Measurements from ENCODE around the gene BCAS3. TPM values are rescaled to one million over a fixed set of nuclear protein-coding genes. Genes with fewer than 3 reads are reported as not detected.

The BCAS3 gene
- total and polyA plus RNA-seq, 2 donors (not counting 1 experiment from before 2014, with no cell fraction given) = 13.9 to 73.4 TPM

DNA sequence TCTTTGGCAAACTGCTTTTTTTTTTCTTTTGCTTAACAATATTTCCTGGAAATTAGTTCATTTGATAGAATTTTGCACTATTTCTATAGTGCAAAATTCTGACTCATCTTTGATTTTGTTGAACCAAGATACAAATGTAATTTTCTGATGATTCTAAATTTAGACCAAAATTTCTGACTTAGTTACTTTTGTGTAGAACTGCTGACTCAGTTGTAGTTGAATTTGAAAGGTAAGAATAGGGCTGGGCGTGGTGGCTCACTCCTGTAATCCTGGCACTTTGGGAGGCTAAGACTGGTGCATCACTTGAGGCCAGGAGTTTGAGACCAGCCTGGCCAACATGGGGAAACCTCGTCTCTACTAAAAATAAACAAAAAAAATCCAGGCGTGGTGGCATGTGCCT is 223.0 kb downstream of the BCAS3 start:
- H2AFZ ChIP-seq (ENCODE audit: insufficient read depth, low read depth, low read length, poor library complexity, severe bottlenecking) = no peak overlapping the region
- TF ChIP-seq, protein P1, sequence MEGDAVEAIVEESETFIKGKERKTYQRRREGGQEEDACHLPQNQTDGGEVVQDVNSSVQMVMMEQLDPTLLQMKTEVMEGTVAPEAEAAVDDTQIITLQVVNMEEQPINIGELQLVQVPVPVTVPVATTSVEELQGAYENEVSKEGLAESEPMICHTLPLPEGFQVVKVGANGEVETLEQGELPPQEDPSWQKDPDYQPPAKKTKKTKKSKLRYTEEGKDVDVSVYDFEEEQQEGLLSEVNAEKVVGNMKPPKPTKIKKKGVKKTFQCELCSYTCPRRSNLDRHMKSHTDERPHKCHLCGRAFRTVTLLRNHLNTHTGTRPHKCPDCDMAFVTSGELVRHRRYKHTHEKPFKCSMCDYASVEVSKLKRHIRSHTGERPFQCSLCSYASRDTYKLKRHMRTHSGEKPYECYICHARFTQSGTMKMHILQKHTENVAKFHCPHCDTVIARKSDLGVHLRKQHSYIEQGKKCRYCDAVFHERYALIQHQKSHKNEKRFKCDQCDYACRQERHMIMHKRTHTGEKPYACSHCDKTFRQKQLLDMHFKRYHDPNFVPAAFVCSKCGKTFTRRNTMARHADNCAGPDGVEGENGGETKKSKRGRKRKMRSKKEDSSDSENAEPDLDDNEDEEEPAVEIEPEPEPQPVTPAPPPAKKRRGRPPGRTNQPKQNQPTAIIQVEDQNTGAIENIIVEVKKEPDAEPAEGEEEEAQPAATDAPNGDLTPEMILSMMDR (IDR thresholded peaks at IDR 0.05) = no peak
- TF ChIP-seq EZH2 (IDR thresholded peaks at IDR 0.05; ENCODE audit: borderline replicate concordance, insufficient read depth, low read depth, low read length, poor library complexity, severe bottlenecking) = no peak
- no peaks in the 10 kb centered on the region for H3K27me3 ChIP-seq (replicated peaks in 1 of 4; ENCODE audit: control extremely low read depth in 1 of 4, control insufficient read depth in 3 of 4, insufficient read depth in 4 of 4, low read length in 3 of 4)
- no peaks in the 10 kb centered on the region for H3K4me1 ChIP-seq (ENCODE audit: control insufficient read depth in 2 of 2, insufficient read depth in 2 of 2, low read length in 2 of 2)
- H3K9me3 ChIP-seq (ENCODE audit: control extremely low read depth in 1 of 3, control insufficient read depth in 2 of 3, insufficient read depth in 1 of 3, low read length in 2 of 3) = peaks cover 5 to 18% (median 7%) of the 10 kb centered on the region in 3 donors
- Mint-ChIP-seq H3K27ac (no peak overlapping the region), H3K4me1 (no peaks in the 10 kb centered on the region), H3K9me3 (ENCODE audit: insufficient read depth) (peaks cover 5% of the 10 kb centered on the region), H3K27me3 (no peaks in the 10 kb centered on the region), H3K4me3 (no peak overlapping the region)
- intact Hi-C loops (cut with micrococcal nuclease) = no loop called here
- ChIA-PET POLR2A (no interaction called here), CTCF (no interaction called here)
- H3K27ac ChIP-seq (ENCODE audit: low read length in 2 of 2) = no peak overlapping the region
- H4K20me1 ChIP-seq (ENCODE audit: control insufficient read depth, insufficient read depth, low read length, poor library complexity, severe bottlenecking) = no peaks in the 10 kb centered on the region
- no peak for DNase-seq
- 96% methylated on average over 2 of the region's 3 CpGs for WGBS (ENCODE audit: insufficient coverage)
- no peak for ATAC-seq (ENCODE audit: low read depth)
- no peak overlapping the region for H3K4me3 ChIP-seq (ENCODE audit: control extremely low read depth in 1 of 5, extremely low read depth in 1 of 5, insufficient read depth in 1 of 5, low read depth in 2 of 5, low read length in 4 of 5)
- no peaks in the 10 kb centered on the region for H3K36me3 ChIP-seq (replicated peaks in 1 of 2; ENCODE audit: control extremely low read depth in 1 of 2, control insufficient read depth in 1 of 2, extremely low read depth in 1 of 2, insufficient read depth in 2 of 2, low read length in 1 of 2)
- no peak overlapping the region for H3K9ac ChIP-seq (ENCODE audit: low read length)
- no peak overlapping the region for H3K4me2 ChIP-seq (replicated peaks; ENCODE audit: low read depth, low read length, poor library complexity, severe bottlenecking)
- no peaks in the 10 kb centered on the region for H3K79me2 ChIP-seq (ENCODE audit: control insufficient read depth, insufficient read depth, low read length)

DNA sequence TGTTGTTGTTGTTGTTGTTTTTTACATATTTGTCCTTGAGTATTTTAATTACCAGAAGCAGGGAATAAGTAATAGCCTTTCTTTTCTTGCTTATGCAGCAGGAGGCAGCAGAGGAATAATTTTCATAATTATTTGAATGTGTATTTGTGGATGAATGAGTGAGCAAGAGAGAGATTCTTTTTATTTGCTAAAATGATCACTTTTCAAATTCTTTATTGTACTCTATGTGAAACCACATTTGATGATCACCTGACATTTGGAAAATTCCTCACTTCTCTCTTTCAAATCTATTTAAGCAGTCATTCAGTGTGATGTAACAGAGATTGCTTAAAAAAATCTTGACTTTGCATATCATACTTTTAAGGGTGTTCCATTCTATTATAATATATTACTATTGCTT is 223.6 kb downstream of the BCAS3 start:
- POLR2A ChIA-PET = no interaction called here
- Histone ChIP-seq H3K9me3 (ENCODE audit: control extremely low read depth in 1 of 3, control insufficient read depth in 2 of 3, insufficient read depth in 1 of 3, low read length in 2 of 3) (peaks cover 5 to 14% (median 7%) of the 10 kb centered on the region in 3 donors), H3K4me2 (replicated peaks; ENCODE audit: low read depth, low read length, poor library complexity, severe bottlenecking) (no peak overlapping the region), H3K79me2 (ENCODE audit: control insufficient read depth, insufficient read depth, low read length) (no peaks in the 10 kb centered on the region), H2AFZ (ENCODE audit: insufficient read depth, low read depth, low read length, poor library complexity, severe bottlenecking) (no peak overlapping the region), H3K9ac (ENCODE audit: low read length) (no peak overlapping the region), H3K4me1 (ENCODE audit: control insufficient read depth in 2 of 2, insufficient read depth in 2 of 2, low read length in 2 of 2) (no peaks in the 10 kb centered on the region), H3K36me3 (replicated peaks in 1 of 2; ENCODE audit: control extremely low read depth in 1 of 2, control insufficient read depth in 1 of 2, extremely low read depth in 1 of 2, insufficient read depth in 2 of 2, low read length in 1 of 2) (no peaks in the 10 kb centered on the region), H4K20me1 (ENCODE audit: control insufficient read depth, insufficient read depth, low read length, poor library complexity, severe bottlenecking) (no peaks in the 10 kb centered on the region), H3K27me3 (replicated peaks in 1 of 4; ENCODE audit: control extremely low read depth in 1 of 4, control insufficient read depth in 3 of 4, insufficient read depth in 4 of 4, low read length in 3 of 4) (no peaks in the 10 kb centered on the region), H3K4me3 (ENCODE audit: control extremely low read depth in 1 of 5, extremely low read depth in 1 of 5, insufficient read depth in 1 of 5, low read depth in 2 of 5, low read length in 4 of 5) (no peak overlapping the region), H3K27ac (ENCODE audit: low read length in 2 of 2) (no peak overlapping the region)
- CTCF ChIA-PET = no interaction called here
- DNase-seq (no peak), ATAC-seq (ENCODE audit: low read depth) (no peak)
- H3K4me1 Mint-ChIP-seq = no peaks in the 10 kb centered on the region
- H3K27me3 Mint-ChIP-seq = no peaks in the 10 kb centered on the region
- intact Hi-C loops (cut with micrococcal nuclease) = no loop called here
- no peak overlapping the region for H3K27ac Mint-ChIP-seq
- H3K4me3 Mint-ChIP-seq = no peak overlapping the region
- H3K9me3 Mint-ChIP-seq (ENCODE audit: insufficient read depth) = peaks cover 5% of the 10 kb centered on the region
- TF ChIP-seq, protein P1 (IDR thresholded peaks at IDR 0.05) = no peak
- TF ChIP-seq EZH2 (IDR thresholded peaks at IDR 0.05; ENCODE audit: borderline replicate concordance, insufficient read depth, low read depth, low read length, poor library complexity, severe bottlenecking) = no peak
